ENCODE results near the gene PITPNM3.

PITPNM3 gene

DNA sequence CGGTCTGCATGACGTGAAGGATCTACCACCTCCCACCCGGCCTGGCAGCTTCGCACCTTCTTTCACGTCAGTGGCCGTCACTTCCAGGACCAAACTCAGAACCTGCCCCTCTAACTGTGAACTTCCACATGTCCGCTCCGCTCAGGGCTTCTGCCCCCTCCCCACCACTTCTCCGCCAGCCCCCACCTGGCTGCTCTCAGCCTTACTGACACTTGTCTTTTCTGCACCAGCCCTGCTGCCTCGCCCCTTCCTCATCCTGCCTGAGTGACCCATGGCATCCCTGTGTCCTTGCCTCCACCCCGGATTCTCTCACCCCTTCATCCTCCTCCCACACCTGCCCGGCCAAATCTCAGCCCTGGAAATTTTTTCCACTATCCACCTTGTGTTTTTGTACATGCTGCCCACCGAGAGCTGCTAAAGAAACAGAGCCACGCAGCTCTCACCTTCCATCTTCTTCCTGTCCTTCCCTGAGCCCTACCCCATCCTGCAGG is 97.8 kb downstream of the PITPNM3 start:
- DNase-seq, result no peak

- no peak for DNase-seq
Measured at GRCh38 chr17:6457688-6458459, 98.5 kb downstream of the PITPNM3 start.

DNA sequence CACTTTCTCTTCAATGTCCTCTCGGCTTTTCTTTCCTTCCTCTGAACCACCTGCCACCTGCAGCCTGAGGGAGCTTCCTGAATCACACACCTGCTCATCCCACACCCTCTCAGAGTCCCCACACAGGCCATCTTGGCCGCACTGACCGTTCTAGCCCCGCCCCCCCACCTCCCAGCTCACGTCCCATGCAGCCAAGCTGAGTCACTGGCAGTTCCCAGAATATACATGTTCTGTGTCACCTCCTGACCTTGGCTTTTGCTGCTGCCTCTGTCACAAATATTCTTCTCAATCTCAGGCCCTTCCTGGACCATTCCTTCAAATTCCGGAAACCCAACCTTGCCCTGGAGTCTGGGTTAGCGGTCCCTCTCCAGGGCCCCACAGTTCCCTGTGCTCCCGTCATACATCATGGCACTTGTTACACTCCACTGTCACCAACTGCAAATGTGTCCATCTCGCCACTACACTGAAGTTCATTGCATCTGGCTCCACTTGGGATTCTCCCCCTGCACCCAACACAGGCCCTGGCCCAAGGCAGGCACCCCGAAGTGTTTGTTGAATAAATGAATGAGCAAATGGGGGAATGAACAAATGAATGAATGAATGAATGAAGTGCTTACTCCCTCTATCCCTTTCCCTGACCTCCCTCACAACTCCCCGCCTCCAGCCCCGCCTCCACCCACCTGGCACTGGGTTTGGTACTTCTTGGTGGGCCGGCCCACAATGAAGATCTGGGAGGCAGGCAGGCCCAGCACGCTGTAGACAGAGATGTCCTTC is 99.3 kb downstream of the PITPNM3 start:
- DNase-seq, result no peak

- no peak for DNase-seq
Measured at GRCh38 chr17:6456321-6456720, 100.0 kb downstream of the PITPNM3 start.

- peak; percentile 56 for DNase-seq
Measured at GRCh38 chr17:6455321-6455705, 101.0 kb downstream of the PITPNM3 start.

- DNase-seq, result no peak
Measured at GRCh38 chr17:6454495-6455320, 101.6 kb downstream of the PITPNM3 start.

DNA sequence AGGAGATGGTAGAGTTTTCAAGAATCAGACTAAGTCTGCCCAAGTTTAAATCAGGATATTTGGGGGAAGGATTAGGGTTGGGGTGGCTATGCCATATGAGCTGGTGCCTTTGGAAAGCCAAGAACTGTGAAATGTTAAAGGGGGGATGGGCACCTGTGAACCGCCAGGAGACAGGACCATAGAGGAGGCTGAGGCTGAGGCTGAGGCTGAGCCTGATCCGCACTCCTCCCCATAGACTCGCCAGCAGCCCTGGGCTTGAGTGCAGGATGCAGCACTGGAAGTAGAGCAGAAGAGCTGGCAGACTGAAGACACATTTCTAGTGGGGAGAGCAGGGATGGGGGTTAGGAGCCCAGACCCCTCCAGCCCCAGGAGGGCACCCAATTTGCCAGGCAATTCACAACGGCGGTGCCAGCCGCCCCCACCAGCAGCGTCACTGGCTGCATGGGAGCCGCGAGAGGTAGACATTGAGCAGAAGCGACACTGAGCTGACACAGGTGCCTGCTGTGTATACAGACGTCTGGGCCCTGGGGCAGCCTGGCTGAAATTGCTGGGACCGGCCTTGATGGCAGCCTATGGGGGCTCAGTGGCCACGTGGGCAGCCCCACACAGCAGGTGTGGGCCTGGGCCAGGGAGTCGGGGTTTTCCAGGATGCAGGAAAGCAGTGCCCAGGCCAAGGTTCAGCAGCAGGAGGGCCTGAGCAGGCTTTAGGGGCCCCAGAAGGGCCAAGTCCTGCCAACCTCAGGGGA is 102.9 kb downstream of the PITPNM3 start:
- DNase-seq, result no peak

DNA sequence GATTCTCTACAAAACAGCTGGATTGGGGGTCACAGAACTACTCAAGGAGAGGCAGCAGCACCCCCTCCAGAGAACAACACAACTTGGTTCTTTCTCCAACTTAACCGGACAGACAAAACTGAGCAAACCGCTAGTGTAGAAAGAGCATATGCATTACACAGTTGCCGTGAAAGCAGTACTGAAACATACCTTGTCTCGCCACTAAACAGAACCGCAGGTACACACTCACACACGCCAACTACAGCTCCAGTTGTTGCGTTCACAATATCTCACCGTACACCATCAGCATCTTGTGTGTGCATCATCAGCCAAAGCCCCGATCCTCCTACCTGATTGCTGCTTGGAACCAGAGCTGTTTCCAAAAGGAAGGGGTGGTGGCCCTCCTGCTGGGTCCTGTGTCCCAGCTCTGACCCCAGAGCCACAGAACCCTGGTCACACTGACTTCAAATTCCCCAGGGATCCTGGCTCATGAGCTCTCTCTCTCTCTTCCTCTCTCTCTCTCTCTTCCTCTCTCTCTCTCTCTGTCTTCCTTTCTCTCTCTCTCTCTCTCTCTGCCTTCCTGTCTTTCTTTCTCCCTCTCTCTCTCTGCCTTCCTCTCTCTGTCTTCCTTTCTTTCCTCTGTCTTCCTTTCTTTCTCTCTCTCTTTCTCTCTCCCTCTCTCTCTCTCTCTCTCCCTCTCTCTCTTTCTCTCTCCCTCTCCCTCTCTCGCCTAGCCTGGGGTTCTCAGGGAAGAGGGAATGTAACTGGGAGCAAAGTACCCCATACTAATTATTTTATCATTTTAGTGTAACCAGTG is 103.7 kb downstream of the PITPNM3 start:
- DNase-seq, result no peak

DNA sequence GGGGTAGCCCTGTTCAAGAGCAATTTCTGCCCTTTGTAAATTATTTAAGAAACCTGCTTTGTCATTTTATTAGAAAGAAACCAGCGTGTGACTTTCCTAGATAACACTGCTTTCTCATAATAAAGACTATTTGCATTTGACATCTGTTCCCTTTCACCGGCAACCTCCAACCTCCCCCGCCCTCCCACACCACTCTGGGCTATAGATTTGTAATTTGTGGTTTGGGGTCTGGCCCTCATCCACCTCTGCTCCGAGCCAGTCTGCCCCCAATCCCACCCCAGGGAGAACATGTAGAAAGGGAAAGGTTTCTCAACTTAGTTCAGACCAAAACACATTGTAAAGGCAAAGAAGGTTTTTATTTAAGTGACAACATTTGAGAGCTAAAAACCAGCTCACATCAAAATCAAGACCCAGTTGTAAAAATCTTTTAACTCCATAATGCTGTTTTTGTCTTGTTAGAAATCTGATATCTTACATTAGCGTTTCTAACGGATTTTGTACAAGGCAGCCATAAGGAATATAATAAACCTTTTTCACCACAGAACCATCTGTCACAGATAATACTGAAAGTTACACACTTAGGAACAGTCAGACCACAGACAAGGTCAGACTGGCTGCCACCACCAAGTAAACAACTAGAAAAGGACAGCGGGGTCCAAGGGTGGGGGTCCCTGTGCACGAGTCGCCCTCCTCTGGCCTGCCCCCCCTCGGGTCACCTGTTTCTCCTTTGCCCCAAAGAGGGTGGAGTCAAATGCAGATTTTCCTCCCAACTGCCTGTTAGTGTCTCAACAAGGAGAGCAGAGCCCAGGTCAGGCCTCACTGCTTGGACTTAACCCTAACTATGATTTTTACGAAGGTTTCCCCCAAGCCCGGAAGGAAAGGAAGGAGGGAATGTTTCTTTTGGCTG is 105.2 kb downstream of the PITPNM3 start:
- DNase-seq, result no peak

DNA sequence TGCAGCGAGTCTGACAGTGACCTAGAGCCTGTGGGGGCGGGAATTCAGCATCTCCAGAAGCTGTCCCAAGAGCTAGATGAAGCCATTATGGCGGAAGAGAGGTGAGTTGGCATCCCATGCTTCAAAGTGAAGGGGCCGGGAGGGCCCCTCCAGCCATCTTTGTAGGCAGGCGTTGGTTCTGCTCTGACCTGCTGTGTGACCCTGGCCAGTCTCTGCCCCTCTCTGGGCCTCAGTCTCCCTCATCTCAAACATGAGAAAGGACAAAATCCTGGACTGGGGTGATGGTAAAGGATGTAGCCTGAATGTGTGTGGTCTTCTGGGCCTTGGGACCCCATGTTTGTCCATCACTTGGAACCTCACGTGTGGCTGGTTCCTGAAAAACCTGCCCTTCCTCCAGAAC is 107.0 kb downstream of the PITPNM3 start:
- no peak for DNase-seq

DNA sequence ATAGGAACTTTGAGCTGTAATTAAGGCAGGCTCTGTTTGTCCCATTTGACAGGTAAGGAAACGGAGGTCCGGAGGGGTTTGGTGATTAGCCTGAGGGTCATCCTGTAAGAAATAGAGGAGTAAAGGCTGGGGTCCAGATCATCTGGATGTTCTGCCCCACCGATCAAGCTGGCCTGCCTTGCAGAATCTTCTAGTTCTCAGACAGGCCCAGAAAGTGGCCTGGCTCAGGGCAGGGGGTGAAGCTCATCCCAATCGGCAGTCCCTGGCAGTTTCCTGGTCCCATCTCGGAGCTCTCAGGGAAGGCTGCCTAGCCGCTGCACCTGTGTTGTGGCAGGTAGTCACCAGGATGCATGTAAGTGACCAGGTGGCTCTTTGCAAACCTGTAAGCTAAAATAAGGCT is 107.9 kb downstream of the PITPNM3 start:
- DNase-seq, result no peak

DNA sequence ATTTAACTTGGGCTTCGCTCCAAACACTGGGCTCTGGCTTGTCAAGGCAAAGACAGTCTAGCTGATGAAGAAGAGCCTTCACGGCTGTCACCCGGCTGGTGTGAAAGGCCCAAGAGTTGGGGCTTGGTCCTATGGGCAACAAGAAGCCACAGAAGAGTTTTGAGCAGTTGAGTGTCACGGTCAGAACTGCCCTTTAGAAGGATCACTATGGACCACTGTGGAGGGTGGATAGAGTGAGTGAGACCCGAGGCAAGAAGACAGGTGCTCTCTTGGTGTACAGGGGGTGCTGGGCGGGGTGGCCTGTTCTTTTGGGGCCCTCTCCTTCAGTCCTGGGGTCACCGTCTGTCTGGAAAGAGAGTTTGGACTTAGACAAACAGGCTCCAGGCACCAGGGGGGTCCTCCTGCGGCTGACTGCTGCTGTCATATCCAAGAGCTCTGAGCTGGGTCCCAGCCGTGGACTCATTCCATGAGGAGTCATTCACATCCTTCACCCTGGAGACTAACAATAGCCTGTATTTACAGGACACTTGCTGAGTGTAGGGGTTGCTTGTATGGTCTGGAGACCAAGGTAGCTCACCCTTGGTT is 109.7 kb downstream of the PITPNM3 start:
- DNase-seq, result no peak

DNA sequence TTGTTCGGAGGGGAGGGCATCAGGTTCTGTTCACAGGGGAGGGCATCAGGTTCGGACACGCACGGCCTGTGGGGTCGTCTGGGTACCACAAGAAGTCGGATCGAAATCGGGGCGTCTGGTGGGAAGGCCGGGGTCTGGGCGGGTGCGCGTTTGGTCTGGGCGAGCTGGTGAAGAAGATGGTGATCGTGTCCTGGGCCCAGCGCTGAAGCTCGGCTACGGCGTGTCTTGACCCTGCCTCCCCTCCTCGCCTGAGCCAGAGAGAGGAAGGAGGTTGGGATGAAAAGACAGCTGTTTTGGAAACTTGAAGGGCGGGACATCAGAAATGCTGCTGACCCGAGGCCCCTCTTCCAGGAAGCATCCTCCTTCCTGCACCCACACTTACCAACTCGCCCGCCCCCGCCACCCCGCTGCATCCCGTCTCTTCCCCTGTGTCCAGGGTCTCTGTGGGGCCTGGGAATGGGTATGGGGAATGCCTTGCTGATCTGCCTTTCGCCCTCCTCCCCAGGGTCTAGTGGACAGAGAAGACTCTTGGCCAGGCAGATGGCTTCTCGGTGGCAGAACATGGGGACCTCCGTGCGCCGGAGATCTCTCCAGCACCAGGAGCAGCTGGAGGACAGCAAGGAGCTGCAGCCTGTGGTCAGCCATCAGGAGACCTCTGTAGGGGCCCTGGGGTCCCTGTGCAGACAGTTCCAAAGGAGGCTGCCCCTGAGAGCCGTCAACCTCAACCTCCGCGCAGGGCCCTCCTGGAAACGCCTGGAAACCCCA is 111.6 kb downstream of the PITPNM3 start:
- DNase-seq, result no peak

DNA sequence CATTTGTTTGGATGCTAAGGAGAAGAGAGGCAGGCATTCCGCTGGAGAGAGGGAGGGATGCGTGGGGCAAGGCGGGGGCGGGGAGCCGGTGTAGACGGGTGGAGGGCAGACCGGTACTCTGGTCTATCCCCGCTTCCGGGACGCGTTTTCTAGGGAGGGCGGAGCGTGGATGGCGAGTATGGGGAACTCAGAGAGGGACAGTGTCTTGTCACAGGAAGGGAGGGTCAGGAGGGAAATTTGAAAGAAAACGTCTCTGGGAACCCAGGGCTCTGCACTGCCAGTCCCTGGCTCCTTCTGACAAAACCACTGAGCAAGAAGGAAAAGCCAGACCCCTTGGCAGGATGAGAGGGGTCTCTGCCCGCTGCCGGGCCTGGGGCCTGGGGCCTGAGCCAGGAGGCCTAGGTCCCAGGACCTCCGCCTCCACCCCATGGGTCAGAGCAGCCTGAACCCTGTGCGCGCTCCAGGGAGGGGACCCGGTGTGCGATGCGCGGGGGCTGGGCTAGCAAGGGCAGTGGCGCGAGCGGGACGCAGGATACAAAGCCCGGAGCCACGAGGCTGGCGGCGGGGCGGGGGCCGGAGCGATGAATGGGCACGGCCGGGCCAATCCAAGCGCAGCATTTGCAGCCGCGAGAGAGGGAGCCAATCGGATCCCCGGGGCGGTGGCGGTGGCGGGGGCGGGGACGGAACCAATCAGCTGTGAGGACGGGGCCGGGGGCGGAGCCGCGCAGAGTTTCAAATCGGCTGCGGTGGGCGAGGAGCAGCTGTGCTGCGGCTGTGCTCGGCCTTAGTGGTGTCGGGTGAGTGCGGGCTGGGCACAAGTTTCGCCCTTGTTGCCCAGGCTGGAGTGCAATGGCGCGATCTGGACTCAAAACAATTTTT is 112.4 kb downstream of the PITPNM3 start, which contains the start of gene PIMREG:
PIMREG (plus strand) TSS at position 764 of the 879 bp plus-strand sequence. CDS start 656 bp downstream, outside the sequence.
- DNase-seq, result peak; percentile 97

DNA sequence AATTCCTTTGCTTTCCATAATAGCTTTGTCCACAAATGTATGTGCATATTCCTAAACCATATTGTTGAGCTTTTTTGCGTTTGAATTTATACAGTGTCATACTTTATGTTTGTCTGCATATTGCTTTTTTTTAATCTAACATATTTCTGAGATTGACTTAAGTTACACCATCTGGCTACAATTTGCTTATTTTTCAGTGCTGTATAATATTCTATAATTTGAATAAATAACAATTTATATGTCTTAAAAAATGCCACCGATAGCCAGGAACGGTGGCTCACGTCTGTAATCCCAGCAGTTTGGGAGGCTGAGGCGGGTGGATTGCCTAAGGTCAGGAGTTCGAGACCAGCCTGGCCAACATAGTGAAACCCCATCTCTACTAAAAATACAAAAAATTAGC is 113.6 kb downstream of the PITPNM3 start:
- no peak for DNase-seq

DNA sequence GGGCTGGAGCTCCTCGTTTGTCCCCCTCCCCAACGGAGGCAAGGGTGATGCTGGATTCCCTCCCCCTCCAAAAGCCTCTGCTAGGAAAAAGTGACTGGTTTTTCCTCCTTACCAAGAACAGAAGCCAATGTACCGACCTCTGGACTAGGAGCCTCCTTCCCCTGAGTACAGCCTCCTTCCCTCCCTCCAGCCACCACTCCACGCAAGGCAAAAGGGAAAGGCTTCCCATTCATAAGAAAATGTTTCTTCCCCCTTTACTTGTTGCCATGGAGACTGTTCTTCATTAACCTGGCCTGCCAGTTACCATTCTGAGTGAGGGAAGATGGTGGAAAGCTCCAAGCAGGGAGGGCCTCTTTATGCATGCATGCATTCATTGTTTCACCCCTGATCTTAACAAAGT is 116.4 kb downstream of the PITPNM3 start:
- no peak for DNase-seq

DNA sequence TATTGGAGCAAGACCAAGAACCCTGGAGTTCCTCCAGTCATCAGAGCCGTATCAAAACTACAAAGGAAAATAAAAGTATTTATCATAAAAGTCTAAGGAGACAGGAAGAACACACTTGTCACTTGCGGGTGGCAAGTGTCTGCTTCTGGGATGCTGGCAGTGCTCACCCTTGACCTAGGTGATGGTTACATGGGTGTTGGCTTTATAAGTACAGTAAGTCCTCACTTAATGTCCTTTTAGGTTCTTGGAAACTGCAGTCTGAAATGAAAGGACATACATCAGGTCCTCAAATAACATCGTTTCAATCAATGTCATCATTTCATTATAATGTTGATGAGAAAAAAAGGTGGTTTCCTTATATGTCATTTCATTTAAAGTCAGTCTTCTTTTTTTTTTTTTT is 118.4 kb downstream of the PITPNM3 start:
- DNase-seq, result no peak

- DNase-seq, result no peak
Measured at GRCh38 chr17:6437466-6437865, 118.9 kb downstream of the PITPNM3 start.

All from stimulated activated CD4-positive, alpha-beta T cell treated with anti-CD3 and anti-CD28 coated beads, Interleukin-15, amount 100 ng/mL, for 24 hours (primary cell).